ENCODE data around the gene GABARAP. TPM values are rescaled to one million over a fixed set of nuclear protein-coding genes. Genes with fewer than 3 reads are reported as not detected.

GABARAP gene
- total RNA-seq, 6 experiments from 2014 or later = 238 to 330 (median 244) TPM

GRCh38 chr17:7235693-7236665 lies 6.3 kb downstream of the GABARAP start:
- 89% methylated on average over 13 of the region's 22 CpGs for WGBS (ENCODE audit: insufficient coverage, low coverage, low lambda C conversion rate, missing lambda C conversion rate)
- Histone ChIP-seq H3K4me1 (peaks cover 0 to 41% (median 8%) of the 10 kb centered on the region in 4 donors), H3K27ac (peak overlapping the region in 1 of 3 donors; percentile 72), H3K27me3 (no peaks in the 10 kb centered on the region), H3K36me3 (peaks cover 3 to 16% (median 7%) of the 10 kb centered on the region in 4 donors), H3K4me3 (no peak overlapping the region), H3K9me3 (no peaks in the 10 kb centered on the region)
- peak in 1 of 3 donors; percentile 22 for DNase-seq
- ATAC-seq = no peak
- TF ChIP-seq POLR2A (IDR thresholded peaks at IDR 0.05) (no peak), CTCF (IDR thresholded peaks at IDR 0.05) (no peak)
- intact Hi-C loops (cut with DNase I) = no loop called here

- Histone ChIP-seq H3K4me1 (peaks cover 0 to 29% (median 3%) of the 10 kb centered on the region in 4 donors), H3K9me3 (no peaks in the 10 kb centered on the region), H3K27me3 (no peaks in the 10 kb centered on the region), H3K36me3 (peaks cover 0 to 19% (median 3%) of the 10 kb centered on the region in 4 donors), H3K4me3 (peak within 1 kb of the TSS; percentile 74 to 92 (median 79)), H3K27ac (peak within 1 kb of the TSS; percentile 69 to 72 (median 71))
- DNase-seq = peak; percentile 96 to 98 (median 97)
- ATAC-seq = peak; percentile 48 to 61 (median 55)
- intact Hi-C loops (cut with DNase I) = no loop called here
- TF ChIP-seq POLR2A (IDR thresholded peaks at IDR 0.05) (peak; percentile 55), CTCF (IDR thresholded peaks at IDR 0.05) (no peak)
- 0% methylated on average over 21 of the region's 72 CpGs for WGBS (ENCODE audit: insufficient coverage, low coverage, low lambda C conversion rate, missing lambda C conversion rate)
Observed at GRCh38 chr17:7234083-7234951, 7.9 kb downstream of the GABARAP start, which contains the start of gene DVL2. DVL2 (minus strand) TSS chr17:7234517; CDS start chr17:7234262, 255 bp downstream.

- peaks cover 0 to 29% (median 3%) of the 10 kb centered on the region in 4 donors for H3K4me1 ChIP-seq
- DNase-seq (no peak), ATAC-seq (peak in 3 of 4 donors; percentile 1 to 7 (median 3))
- H3K27ac ChIP-seq = peak overlapping the region; percentile 69 to 72 (median 71)
- no peak for TF ChIP-seq POLR2A (IDR thresholded peaks at IDR 0.05)
- no peak for TF ChIP-seq CTCF (IDR thresholded peaks at IDR 0.05)
- peak overlapping the region; percentile 74 to 92 (median 79) for H3K4me3 ChIP-seq
- intact Hi-C loops (cut with DNase I) = no loop called here
- H3K27me3 ChIP-seq = no peaks in the 10 kb centered on the region
- 0% methylated on average over 6 of the region's 9 CpGs for WGBS (ENCODE audit: insufficient coverage, low coverage, low lambda C conversion rate, missing lambda C conversion rate)
- H3K36me3 ChIP-seq = peaks cover 0 to 24% (median 5%) of the 10 kb centered on the region in 4 donors
- no peaks in the 10 kb centered on the region for H3K9me3 ChIP-seq
Observed at GRCh38 chr17:7233701-7234082, 8.6 kb downstream of the GABARAP start.

GRCh38 chr17:7232114-7232513 lies 10.1 kb downstream of the GABARAP start:
- H3K27me3 ChIP-seq = no peaks in the 10 kb centered on the region
- intact Hi-C loops (cut with DNase I) = no loop called here
- H3K4me1 ChIP-seq = peaks cover 0 to 34% (median 3%) of the 10 kb centered on the region in 4 donors
- ATAC-seq (no peak), DNase-seq (no peak)
- WGBS (ENCODE audit: insufficient coverage, low coverage, low lambda C conversion rate, missing lambda C conversion rate) = 78% methylated on average over 5 of the region's 5 CpGs
- H3K4me3 ChIP-seq = no peak overlapping the region
- H3K27ac ChIP-seq = no peak overlapping the region
- no peaks in the 10 kb centered on the region for H3K9me3 ChIP-seq
- H3K36me3 ChIP-seq = peaks cover 0 to 30% (median 6%) of the 10 kb centered on the region in 4 donors
- TF ChIP-seq POLR2A (IDR thresholded peaks at IDR 0.05) = no peak
- no peak for TF ChIP-seq CTCF (IDR thresholded peaks at IDR 0.05)
